K562 treated with DMSO at 1 percent for 48 hours (cell line): ENCODE data around the gene TRAPPC8. TPM values are rescaled to one million over a fixed set of nuclear protein-coding genes. Genes with fewer than 3 reads are reported as not detected.

Source experiments
- total RNA-seq: library from RNA; unstranded; fragments of 300-600 nt; gene quantifications from 2 replicates; pipeline ENCODE4 v1.2.3, GENCODE V29; 2022; ENCODE audit warnings: low replicate concordance; ENCODE audit errors: extremely low read depth

TRAPPC8 gene, protein sequence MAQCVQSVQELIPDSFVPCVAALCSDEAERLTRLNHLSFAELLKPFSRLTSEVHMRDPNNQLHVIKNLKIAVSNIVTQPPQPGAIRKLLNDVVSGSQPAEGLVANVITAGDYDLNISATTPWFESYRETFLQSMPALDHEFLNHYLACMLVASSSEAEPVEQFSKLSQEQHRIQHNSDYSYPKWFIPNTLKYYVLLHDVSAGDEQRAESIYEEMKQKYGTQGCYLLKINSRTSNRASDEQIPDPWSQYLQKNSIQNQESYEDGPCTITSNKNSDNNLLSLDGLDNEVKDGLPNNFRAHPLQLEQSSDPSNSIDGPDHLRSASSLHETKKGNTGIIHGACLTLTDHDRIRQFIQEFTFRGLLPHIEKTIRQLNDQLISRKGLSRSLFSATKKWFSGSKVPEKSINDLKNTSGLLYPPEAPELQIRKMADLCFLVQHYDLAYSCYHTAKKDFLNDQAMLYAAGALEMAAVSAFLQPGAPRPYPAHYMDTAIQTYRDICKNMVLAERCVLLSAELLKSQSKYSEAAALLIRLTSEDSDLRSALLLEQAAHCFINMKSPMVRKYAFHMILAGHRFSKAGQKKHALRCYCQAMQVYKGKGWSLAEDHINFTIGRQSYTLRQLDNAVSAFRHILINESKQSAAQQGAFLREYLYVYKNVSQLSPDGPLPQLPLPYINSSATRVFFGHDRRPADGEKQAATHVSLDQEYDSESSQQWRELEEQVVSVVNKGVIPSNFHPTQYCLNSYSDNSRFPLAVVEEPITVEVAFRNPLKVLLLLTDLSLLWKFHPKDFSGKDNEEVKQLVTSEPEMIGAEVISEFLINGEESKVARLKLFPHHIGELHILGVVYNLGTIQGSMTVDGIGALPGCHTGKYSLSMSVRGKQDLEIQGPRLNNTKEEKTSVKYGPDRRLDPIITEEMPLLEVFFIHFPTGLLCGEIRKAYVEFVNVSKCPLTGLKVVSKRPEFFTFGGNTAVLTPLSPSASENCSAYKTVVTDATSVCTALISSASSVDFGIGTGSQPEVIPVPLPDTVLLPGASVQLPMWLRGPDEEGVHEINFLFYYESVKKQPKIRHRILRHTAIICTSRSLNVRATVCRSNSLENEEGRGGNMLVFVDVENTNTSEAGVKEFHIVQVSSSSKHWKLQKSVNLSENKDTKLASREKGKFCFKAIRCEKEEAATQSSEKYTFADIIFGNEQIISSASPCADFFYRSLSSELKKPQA (N-terminal part only)
- not detected in 2 replicates for total RNA-seq

DNA sequence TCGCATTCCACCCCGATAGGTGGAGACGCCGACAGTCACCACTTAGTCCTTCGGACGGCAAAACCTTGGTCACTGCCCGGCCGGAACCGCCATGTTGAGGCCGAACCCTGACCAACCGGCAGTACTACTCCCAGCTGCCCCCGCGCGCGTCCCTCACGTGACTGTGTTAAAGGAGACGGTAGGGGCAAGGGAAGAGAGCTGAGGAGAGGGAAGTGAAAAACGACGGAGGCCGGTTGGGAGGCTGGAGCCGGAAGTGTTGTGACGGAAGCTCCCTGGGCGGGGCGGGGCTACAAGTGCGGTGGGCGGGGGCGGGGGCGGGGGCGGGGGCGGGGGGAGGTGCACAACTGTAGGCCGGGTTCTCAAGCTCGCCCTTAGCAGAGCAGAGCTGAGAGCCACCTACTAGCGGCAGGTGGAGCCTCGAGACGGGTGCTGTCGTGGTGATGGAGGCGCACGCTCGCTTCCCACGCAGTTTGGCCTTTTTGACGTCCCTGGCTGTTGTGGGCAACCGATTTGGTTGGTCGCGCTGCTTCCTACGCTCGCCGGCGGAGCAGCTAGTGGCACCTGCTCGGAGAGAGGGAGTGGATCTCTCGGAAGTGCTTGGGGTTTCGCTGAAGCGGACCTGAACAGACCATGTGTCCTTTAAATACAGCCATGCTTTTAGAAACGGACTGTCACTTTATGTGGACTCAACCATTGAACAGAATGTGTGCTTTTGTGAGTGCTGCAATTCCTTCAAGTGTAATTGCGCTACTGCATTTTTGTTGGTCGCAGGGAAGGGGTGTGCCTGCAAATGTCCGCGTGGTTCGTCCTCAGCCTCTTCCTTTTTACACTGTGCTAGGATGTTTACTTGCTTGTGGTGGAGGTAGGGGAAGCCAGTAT is at the start of gene TRAPPC8:
Gene TRAPPC8, minus strand, starts transcription at position 130 of the 879 bp plus-strand sequence. CDS start 364 bp downstream, outside the sequence.

Other genes with a start within 250 kb of the TRAPPC8 start
- not detected in 2 replicates for gene SLC25A52, start 182.2 kb downstream of the TRAPPC8 start, total RNA-seq
- gene RNF125, start 75.7 kb upstream of the TRAPPC8 start, total RNA-seq = not detected in 2 replicates
- not detected in 2 replicates for gene RNF138, start 148.7 kb upstream of the TRAPPC8 start, total RNA-seq
- gene MEP1B, start 246.9 kb upstream of the TRAPPC8 start, total RNA-seq = not detected in 2 replicates